ENCODE results near the gene MTMR3. TPM values are rescaled to one million over a fixed set of nuclear protein-coding genes. Genes with fewer than 3 reads are reported as not detected.
"Not testable (repeated sequence)": the region's sequence is repeated elsewhere in the genome, so short reads cannot be mapped to it uniquely, and the experiment has no call there.

The MTMR3 gene
- total RNA-seq, 1 donor from 2014 or later, result 41.0 TPM

DNA sequence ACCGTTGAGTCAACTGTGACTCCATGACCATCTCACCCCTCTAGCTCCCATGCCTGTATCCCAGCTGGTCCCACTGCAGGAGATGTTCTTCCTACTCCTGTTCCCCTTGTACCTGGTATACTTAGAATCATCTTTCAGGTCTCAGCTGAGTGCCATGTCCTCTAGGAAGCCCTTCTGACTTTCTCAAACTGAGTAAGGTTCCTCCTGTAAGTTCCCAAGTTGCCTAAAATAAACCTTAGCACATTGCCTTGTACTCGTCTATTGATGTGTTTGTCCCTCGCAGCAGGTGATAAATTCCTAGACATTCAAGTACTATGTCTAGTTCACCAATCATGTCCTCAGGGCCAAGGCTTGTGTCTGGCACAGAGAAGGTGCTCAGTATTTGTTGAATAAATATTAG lies 26.5 kb upstream of the MTMR3 start:
- H2AFZ ChIP-seq (ENCODE audit: low read depth, low read length), result no peak overlapping the region
- Mint-ChIP-seq H3K4me3 (ENCODE audit: unreplicated experiment) (no peak overlapping the region), H3K27me3 (ENCODE audit: low read depth, unreplicated experiment) (peaks cover 2% of the 10 kb centered on the region), H3K27ac (ENCODE audit: unreplicated experiment) (no peak overlapping the region), H3K9me3 (ENCODE audit: unreplicated experiment) (no peaks in the 10 kb centered on the region), H3K4me1 (ENCODE audit: low read depth, unreplicated experiment) (no peaks in the 10 kb centered on the region), H3K36me3 (ENCODE audit: low read depth, unreplicated experiment) (no peaks in the 10 kb centered on the region)
- DNase-seq (ENCODE audit: low read depth) (no peak), FAIRE-seq (no peak)
- H3K4me3 ChIP-seq (ENCODE audit: insufficient read depth, low read depth, low read length), result no peak overlapping the region
- H3K4me2 ChIP-seq (ENCODE audit: low read length), result no peak overlapping the region
- no peaks in the 10 kb centered on the region for H3K36me3 ChIP-seq (ENCODE audit: insufficient read depth, low read length)
- H3K4me1 ChIP-seq (ENCODE audit: insufficient read depth, low read length), result no peaks in the 10 kb centered on the region
- TF ChIP-seq, protein P1, sequence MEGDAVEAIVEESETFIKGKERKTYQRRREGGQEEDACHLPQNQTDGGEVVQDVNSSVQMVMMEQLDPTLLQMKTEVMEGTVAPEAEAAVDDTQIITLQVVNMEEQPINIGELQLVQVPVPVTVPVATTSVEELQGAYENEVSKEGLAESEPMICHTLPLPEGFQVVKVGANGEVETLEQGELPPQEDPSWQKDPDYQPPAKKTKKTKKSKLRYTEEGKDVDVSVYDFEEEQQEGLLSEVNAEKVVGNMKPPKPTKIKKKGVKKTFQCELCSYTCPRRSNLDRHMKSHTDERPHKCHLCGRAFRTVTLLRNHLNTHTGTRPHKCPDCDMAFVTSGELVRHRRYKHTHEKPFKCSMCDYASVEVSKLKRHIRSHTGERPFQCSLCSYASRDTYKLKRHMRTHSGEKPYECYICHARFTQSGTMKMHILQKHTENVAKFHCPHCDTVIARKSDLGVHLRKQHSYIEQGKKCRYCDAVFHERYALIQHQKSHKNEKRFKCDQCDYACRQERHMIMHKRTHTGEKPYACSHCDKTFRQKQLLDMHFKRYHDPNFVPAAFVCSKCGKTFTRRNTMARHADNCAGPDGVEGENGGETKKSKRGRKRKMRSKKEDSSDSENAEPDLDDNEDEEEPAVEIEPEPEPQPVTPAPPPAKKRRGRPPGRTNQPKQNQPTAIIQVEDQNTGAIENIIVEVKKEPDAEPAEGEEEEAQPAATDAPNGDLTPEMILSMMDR (IDR thresholded peaks at IDR 0.05; ENCODE audit: insufficient read depth, low read depth, low read length), result no peak
- no peak for TF ChIP-seq EZH2 (IDR thresholded peaks at IDR 0.05; ENCODE audit: insufficient read depth, low read length)
- peaks cover 2% of the 10 kb centered on the region for H3K27me3 ChIP-seq (ENCODE audit: insufficient read depth, low read length)
- H3K27ac ChIP-seq (ENCODE audit: low read depth, low read length), result no peak overlapping the region
- H3K79me2 ChIP-seq (ENCODE audit: insufficient read depth, low read length), result no peaks in the 10 kb centered on the region
- H3K9ac ChIP-seq (ENCODE audit: low read length), result no peak overlapping the region
- no peaks in the 10 kb centered on the region for H4K20me1 ChIP-seq (ENCODE audit: insufficient read depth, low read length)
- H3K9me3 ChIP-seq (ENCODE audit: insufficient read depth, low read depth, low read length), result no peaks in the 10 kb centered on the region

DNA sequence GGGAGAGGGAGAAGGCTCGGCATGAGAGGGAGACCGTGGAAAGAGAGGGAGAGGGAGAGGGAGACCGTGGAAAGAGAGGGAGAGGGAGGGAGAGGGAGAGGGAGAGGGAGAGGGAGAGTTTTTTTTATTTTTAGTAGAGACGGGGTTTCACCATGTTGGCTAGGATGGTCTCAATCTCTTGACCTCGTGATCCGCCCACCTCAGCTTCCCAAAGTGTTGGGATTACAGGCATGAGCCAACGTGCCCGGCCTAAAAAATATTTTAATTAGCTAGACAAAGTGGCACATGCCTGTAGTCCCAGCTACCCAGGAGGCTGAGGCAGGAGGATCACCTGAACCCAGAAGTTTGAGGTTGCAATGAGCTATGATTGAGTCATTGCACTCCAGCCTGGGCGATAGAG lies 23.9 kb upstream of the MTMR3 start:
- H3K9me3 Mint-ChIP-seq (ENCODE audit: unreplicated experiment); H3K27me3 ChIP-seq (ENCODE audit: insufficient read depth, low read length); H3K4me3 Mint-ChIP-seq (ENCODE audit: unreplicated experiment); DNase-seq (ENCODE audit: low read depth); H4K20me1 ChIP-seq (ENCODE audit: insufficient read depth, low read length); FAIRE-seq; H3K4me1 Mint-ChIP-seq (ENCODE audit: low read depth, unreplicated experiment); H3K27ac ChIP-seq (ENCODE audit: low read depth, low read length); H3K36me3 Mint-ChIP-seq (ENCODE audit: low read depth, unreplicated experiment); H3K79me2 ChIP-seq (ENCODE audit: insufficient read depth, low read length); H3K36me3 ChIP-seq (ENCODE audit: insufficient read depth, low read length); H3K9me3 ChIP-seq (ENCODE audit: insufficient read depth, low read depth, low read length); H3K27ac Mint-ChIP-seq (ENCODE audit: unreplicated experiment); H3K27me3 Mint-ChIP-seq (ENCODE audit: low read depth, unreplicated experiment); H3K4me3 ChIP-seq (ENCODE audit: insufficient read depth, low read depth, low read length); H3K4me1 ChIP-seq (ENCODE audit: insufficient read depth, low read length); H3K9ac ChIP-seq (ENCODE audit: low read length); H3K4me2 ChIP-seq (ENCODE audit: low read length); H2AFZ ChIP-seq (ENCODE audit: low read depth, low read length): not testable (repeated sequence)

DNA sequence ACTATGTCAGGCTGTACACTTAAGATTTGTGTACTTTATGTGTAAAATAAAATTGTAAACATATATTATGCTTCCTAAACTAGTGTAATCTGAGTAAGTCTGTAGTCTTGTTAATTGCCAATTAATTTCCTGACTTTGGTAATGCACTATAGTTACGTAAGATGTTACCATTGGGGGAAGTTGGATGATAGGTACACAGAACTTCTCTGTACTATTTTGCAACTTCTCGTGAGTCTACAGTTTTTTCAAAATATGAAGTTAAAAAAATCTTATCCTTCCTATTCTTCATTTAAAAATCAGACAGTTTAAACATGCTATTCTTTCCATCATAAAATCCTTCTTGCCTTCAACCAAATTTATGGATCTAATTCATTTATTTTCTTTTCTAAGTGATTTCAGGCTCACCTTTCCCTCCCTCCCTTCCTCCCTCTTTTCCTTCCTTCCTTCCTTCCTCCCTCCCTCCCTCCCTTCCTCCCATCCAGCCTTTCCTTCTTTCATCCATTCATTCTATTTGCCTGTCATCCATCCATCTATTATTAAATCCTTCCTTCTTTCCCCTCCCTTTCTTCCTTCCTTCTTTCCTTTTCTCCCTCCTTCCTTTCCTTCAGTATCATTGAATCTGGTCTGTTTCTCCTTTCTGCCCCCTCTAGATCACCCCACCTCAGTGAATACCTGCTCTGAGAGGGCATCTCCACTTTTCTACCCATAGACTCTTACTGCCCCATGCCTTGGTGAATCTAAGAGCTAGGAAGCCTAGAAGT lies 22.8 kb upstream of the MTMR3 start:
- H3K9me3 Mint-ChIP-seq (ENCODE audit: unreplicated experiment), result no peaks in the 10 kb centered on the region
- H3K4me3 Mint-ChIP-seq (ENCODE audit: unreplicated experiment), result no peak overlapping the region
- H3K9me3 ChIP-seq (ENCODE audit: insufficient read depth, low read depth, low read length), result no peaks in the 10 kb centered on the region
- no peaks in the 10 kb centered on the region for H4K20me1 ChIP-seq (ENCODE audit: insufficient read depth, low read length)
- H3K36me3 ChIP-seq (ENCODE audit: insufficient read depth, low read length), result no peaks in the 10 kb centered on the region
- no peaks in the 10 kb centered on the region for H3K4me1 ChIP-seq (ENCODE audit: insufficient read depth, low read length)
- no peak overlapping the region for H3K9ac ChIP-seq (ENCODE audit: low read length)
- no peak overlapping the region for H3K4me3 ChIP-seq (ENCODE audit: insufficient read depth, low read depth, low read length)
- H3K4me2 ChIP-seq (ENCODE audit: low read length), result no peak overlapping the region
- H2AFZ ChIP-seq (ENCODE audit: low read depth, low read length), result no peak overlapping the region
- FAIRE-seq (no peak), DNase-seq (ENCODE audit: low read depth) (no peak)
- peaks cover 2% of the 10 kb centered on the region for H3K27me3 Mint-ChIP-seq (ENCODE audit: low read depth, unreplicated experiment)
- TF ChIP-seq, protein P1 (IDR thresholded peaks at IDR 0.05; ENCODE audit: insufficient read depth, low read depth, low read length), result no peak
- no peak for TF ChIP-seq EZH2 (IDR thresholded peaks at IDR 0.05; ENCODE audit: insufficient read depth, low read length)
- no peak overlapping the region for H3K27ac Mint-ChIP-seq (ENCODE audit: unreplicated experiment)
- H3K27ac ChIP-seq (ENCODE audit: low read depth, low read length), result no peak overlapping the region
- no peaks in the 10 kb centered on the region for H3K4me1 Mint-ChIP-seq (ENCODE audit: low read depth, unreplicated experiment)
- peaks cover 2% of the 10 kb centered on the region for H3K27me3 ChIP-seq (ENCODE audit: insufficient read depth, low read length)
- no peaks in the 10 kb centered on the region for H3K79me2 ChIP-seq (ENCODE audit: insufficient read depth, low read length)
- no peaks in the 10 kb centered on the region for H3K36me3 Mint-ChIP-seq (ENCODE audit: low read depth, unreplicated experiment)
